ENCODE data around the gene LMCD1. TPM values are rescaled to one million over a fixed set of nuclear protein-coding genes. Genes with fewer than 3 reads are reported as not detected.

The LMCD1 gene
- total and polyA plus RNA-seq, 2 of the 4 experiments (the other 2 are of a cell fraction) = 50.0 to 53.8 TPM

- Histone ChIP-seq H2AFZ (replicated peaks; ENCODE audit: low read length, poor library complexity) (peak overlapping the region; percentile 89), H3K56ac (ENCODE audit: extremely low read depth, insufficient read depth, low read length) (peak overlapping the region; percentile 92), H4K91ac (ENCODE audit: insufficient read depth, low read depth, low read length) (peak overlapping the region; percentile 73), H3K9ac (ENCODE audit: low read depth, low read length) (peak overlapping the region; percentile 90), H2BK20ac (ENCODE audit: low read depth, low read length) (peak overlapping the region; percentile 81), H4K8ac (ENCODE audit: low read depth in 2 of 2, low read length in 2 of 2) (peak overlapping the region; percentile 73 to 85), H2BK5ac (ENCODE audit: low read depth, low read length, poor library complexity, severe bottlenecking) (peak overlapping the region; percentile 68), H3K9me1 (ENCODE audit: insufficient read depth, low read length) (peaks cover 17% of the 10 kb centered on the region), H3K4ac (ENCODE audit: low read depth, low read length) (peak overlapping the region; percentile 90), H4K20me1 (ENCODE audit: insufficient read depth, low read length) (no peaks in the 10 kb centered on the region), H2BK120ac (ENCODE audit: low read depth, low read length) (peak overlapping the region; percentile 95), H3K27me3 (ENCODE audit: control insufficient read depth, insufficient read depth, low read length) (no peaks in the 10 kb centered on the region), H3K4me2 (ENCODE audit: low read depth, low read length) (peak overlapping the region; percentile 83), H3K27ac (ENCODE audit: insufficient read depth, low read length) (peak overlapping the region; percentile 95), H3K4me3 (ENCODE audit: insufficient read depth, low read depth, low read length) (peak overlapping the region; percentile 56), H3K9me3 (ENCODE audit: control insufficient read depth, insufficient read depth, low read length) (no peaks in the 10 kb centered on the region), H2BK15ac (ENCODE audit: low read depth, low read length) (peak overlapping the region; percentile 67; the same call in 2 of the 3 replicates), H3K4me1 (ENCODE audit: control insufficient read depth, insufficient read depth, low read length) (peaks cover 19% of the 10 kb centered on the region), H3K18ac (ENCODE audit: low read depth, low read length) (peak overlapping the region; percentile 84), H3K23ac (ENCODE audit: low read depth, low read length) (peak overlapping the region; percentile 81), H2AK5ac (ENCODE audit: low read depth, low read length) (no peak overlapping the region), H2AK9ac (replicated peaks; ENCODE audit: low read depth, low read length, poor library complexity) (peak overlapping the region; percentile 18), H3K79me1 (ENCODE audit: low read depth in 1 of 2, low read length in 2 of 2) (peaks cover 7 to 30% of the 10 kb centered on the region in 2 experiments; a peak in 3 of 4 replicates), H4K5ac (ENCODE audit: low read depth, low read length) (peak overlapping the region; percentile 76), H3K36me3 (ENCODE audit: control insufficient read depth, insufficient read depth, low read length) (no peaks in the 10 kb centered on the region), H3K14ac (replicated peaks; ENCODE audit: low read depth, low read length) (peak overlapping the region; percentile 61)
- DNase-seq = no peak
- intact Hi-C loops (cut with micrococcal nuclease) = loop anchor here (1.0 to 5.0 kb wide), 5 partner anchors 36 to 122 kb away; no protein-coding TSS in a partner anchor
- ATAC-seq (ENCODE audit: low read depth) = no peak
- in situ Hi-C loops (cut with MboI; ENCODE audit: low sequenced_read_pairs) = no loop called here
- dilution Hi-C loops (cut with HindIII; ENCODE audit: low sequenced_read_pairs, unreplicated experiment) = no loop called here
- CTCF ChIA-PET = interaction anchor here (0.6 to 1.2 kb wide), 8 partner anchors 17 to 852 kb away, joined by 3 to 7 read pairs (median 4); no protein-coding TSS in a partner anchor
- no TSS peak for BruUV-seq (replicated peaks)
- TF ChIP-seq MAFK (IDR thresholded peaks at IDR 0.05; ENCODE audit: low read depth, low read length) (no peak), SMC3 (IDR thresholded peaks at IDR 0.05; ENCODE audit: low read depth, low read length) (no peak), MXI1 (IDR thresholded peaks at IDR 0.05; ENCODE audit: borderline replicate concordance, low read depth, low read length) (no peak), NFE2L2 (IDR thresholded peaks at IDR 0.05; ENCODE audit: low read depth, low read length) (no peak)
- POLR2A ChIA-PET (ENCODE audit: unreplicated experiment) = interaction anchor here (0.6 to 1.0 kb wide), 3 partner anchors 17 to 74 kb away, joined by 3 read pairs; no protein-coding TSS in a partner anchor
- no CpG with 5 or more reads among the region's 8 CpGs for WGBS, 2 experiments (ENCODE audit: extremely low coverage in 2 of 2, insufficient read length in 1 of 2)
Measured at GRCh38 chr3:8500989-8501370, 643 bp upstream of the LMCD1 start.

All from IMR-90 (cell line).